PFSK-1 (cell line): Measurements from ENCODE around the gene CPVL.

Source experiments
- FOXP2 ChIP-seq: optimal IDR thresholded peaks from 2 replicates; pipeline ENCODE3; 2011; ENCODE audit warnings: borderline replicate concordance, control low read depth, inconsistent platforms; ENCODE audit not compliant: insufficient read depth; ENCODE audit errors: extremely low read length, extremely low read depth
- POLR2AphosphoS5 ChIP-seq: IDR thresholded peaks from 2 replicates; pipeline ENCODE4 v1.6.1; 2012; ENCODE audit warnings: low read depth, mild to moderate bottlenecking, control low read depth, low read length, moderate library complexity
- SIN3A ChIP-seq: IDR thresholded peaks from 2 replicates; pipeline ENCODE4 v1.6.1; 2012; ENCODE audit warnings: mild to moderate bottlenecking, low read length, moderate library complexity, borderline replicate concordance; ENCODE audit not compliant: insufficient read depth
- TAF1 ChIP-seq: IDR thresholded peaks from 2 replicates; pipeline ENCODE4 v1.6.1; 2012; ENCODE audit warnings: low read length, control low read depth, borderline replicate concordance; ENCODE audit not compliant: insufficient read depth

- TF ChIP-seq POLR2AphosphoS5 (no peak), TAF1 (no peak), SIN3A (no peak), FOXP2 (no peak)
These were observed 182.3 kb downstream of the CPVL start for GRCh38 chr7:28964056-28964455.
